OCI-LY7 (cell line): ENCODE results near the gene BCL11A.

Source experiments
- EZH2phosphoT487 ChIP-seq: fragments of 200-600 bp; sonication (generic); IDR thresholded peaks from 2 replicates; pipeline ENCODE4 v1.6.1; 2018; ENCODE audit warnings: low read depth, borderline replicate concordance, mild to moderate bottlenecking, mixed run types, antibody characterized with exemption, low read length, moderate library complexity, mixed read lengths
- TF ChIP-seq, protein P1 (sequence below): fragments of 200-600 bp; sonication (generic); conservative IDR thresholded peaks from 2 replicates; pipeline ENCODE4 v1.5.1; 2014; ENCODE audit warnings: mild to moderate bottlenecking, antibody characterized with exemption, low read length, moderate library complexity, mixed read lengths

GRCh38 chr2:60565472-60565871, 12.0 kb upstream of the BCL11A start:
- TF ChIP-seq, protein P1, sequence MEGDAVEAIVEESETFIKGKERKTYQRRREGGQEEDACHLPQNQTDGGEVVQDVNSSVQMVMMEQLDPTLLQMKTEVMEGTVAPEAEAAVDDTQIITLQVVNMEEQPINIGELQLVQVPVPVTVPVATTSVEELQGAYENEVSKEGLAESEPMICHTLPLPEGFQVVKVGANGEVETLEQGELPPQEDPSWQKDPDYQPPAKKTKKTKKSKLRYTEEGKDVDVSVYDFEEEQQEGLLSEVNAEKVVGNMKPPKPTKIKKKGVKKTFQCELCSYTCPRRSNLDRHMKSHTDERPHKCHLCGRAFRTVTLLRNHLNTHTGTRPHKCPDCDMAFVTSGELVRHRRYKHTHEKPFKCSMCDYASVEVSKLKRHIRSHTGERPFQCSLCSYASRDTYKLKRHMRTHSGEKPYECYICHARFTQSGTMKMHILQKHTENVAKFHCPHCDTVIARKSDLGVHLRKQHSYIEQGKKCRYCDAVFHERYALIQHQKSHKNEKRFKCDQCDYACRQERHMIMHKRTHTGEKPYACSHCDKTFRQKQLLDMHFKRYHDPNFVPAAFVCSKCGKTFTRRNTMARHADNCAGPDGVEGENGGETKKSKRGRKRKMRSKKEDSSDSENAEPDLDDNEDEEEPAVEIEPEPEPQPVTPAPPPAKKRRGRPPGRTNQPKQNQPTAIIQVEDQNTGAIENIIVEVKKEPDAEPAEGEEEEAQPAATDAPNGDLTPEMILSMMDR, result peak; percentile 86
- TF ChIP-seq EZH2phosphoT487, result no peak
